GM18517 (cell line): ENCODE measurements around the gene SAC3D1.

Source experiments
- ATAC-seq: cut with Tn5 transposase; IDR thresholded peaks from one replicate; pipeline ENCODE4 v1.9.1; 2021; ENCODE audit warnings: mild to moderate bottlenecking, moderate library complexity; ENCODE audit not compliant: unreplicated experiment

The SAC3D1 gene

DNA sequence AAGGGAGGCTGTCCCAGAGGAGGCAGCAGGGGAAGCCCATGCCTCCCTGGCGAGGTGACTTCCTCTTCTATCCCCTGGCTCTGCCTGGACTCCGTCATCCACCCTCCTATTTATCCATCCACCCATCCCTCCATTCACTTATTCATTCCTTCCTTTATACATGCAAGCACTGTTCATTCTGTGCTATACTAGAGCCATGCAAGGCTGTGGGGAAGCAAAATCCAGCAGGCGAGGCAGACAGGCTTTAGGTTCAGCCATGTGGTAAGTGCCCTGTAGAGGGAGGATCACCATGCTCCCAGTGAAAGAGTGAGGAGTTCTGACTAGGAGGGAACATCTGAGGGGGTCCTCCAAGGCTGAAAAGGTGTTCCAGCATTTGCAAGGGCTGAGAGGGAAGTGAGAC is 18.5 kb downstream of the SAC3D1 start:
- no peak for ATAC-seq

DNA sequence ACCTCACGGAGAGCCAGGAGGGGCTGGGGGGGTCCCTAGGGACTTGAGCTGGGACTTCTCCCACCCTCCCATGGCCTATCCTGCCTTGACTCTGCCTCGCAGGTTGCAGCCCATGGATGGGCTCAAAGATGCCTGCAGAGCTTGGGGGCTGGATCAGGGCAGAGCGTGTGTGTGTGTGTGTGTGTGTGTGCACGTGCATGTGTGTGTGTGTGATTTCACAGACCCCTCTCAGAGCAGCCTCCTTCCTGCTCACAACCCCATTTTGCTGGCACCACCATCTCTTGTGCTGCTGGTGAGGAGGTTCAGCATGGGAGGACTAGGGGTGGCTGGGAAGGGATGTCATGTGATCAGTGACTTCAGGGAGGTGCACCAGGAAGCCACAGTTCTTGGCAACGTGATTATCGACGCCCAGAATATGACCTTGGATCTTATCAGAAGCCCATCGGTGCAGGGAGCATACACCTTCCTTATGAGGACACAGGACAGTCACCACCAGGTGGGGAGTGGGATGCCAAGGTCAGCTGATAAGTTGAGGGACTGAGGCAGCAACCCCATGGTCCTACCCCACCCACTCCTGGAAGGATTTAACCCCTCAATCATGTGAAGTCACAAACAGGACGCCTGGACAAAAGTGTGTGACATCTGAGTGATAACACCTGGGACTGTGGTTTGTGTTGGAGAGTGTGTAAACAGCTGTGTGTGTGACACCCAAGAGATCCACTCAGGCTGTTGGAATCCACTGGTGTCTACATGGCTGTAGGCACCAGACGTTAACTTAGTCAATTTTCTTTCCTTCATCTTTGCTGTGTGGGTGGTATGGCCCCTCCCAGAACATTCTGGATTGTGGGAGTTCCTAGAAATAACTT is 19.2 kb downstream of the SAC3D1 start:
- no peak for ATAC-seq

DNA sequence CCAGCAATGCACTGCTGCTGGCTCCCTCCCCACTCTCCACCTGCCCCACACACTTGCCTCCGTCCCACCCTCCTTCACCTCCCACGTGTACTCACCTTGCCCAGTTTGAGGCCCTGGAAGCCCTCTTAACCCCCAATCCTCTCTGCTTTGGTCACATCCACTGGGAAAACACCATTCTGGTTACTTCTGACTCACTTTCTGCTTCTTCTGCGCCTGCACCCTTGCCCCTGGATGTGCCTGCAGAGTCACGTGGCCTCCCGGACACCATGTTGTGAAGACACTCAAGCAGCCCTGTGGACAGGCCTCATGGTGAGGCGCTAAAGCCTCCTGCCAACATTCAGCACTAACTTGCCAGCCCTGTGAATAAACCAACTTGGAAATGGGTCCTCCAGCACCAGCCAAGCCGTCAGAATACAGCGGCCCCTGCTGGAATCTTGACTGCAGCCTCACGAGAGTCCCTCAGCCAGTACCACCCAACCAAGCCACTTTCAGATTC is 20.0 kb downstream of the SAC3D1 start:
- ATAC-seq, result no peak

DNA sequence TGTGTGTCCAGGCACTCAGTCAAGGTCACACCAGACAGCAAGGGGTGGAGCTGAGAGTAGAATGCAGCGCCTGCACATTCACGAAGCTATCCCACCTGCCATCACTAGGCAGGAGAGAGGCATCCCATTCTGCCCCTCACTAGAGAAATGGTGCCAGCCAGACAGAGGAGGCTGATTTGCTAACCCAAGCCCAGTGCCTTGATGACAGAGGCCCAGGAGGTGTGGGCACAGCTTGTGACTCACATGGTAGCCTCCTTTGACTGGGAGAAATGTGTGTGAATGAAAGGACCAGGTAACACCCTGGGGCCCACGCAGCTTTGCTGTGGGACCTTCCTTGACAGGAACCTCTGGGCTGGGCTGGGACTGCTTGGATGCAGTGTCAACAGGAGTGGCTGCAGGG is 22.5 kb downstream of the SAC3D1 start:
- ATAC-seq, result no peak

DNA sequence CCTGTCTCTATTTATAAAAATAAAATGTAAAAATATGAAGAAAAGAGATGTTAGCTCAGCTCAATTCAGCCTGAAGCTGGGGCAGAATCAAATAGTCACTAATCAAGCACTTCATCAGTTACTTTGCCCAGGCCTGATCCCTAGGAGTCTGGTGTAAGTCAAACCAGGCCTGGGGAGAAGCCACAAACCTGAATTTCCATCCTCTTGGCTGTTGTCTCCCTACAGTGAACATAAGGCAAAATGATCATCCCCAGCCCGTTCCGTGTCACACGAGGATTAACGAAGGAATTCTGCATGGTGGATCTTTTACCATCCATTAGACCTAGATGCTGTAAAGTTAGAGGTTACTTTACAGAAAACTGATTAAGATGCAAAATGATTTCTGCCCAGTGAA is 23.8 kb downstream of the SAC3D1 start:
- ATAC-seq, result no peak

DNA sequence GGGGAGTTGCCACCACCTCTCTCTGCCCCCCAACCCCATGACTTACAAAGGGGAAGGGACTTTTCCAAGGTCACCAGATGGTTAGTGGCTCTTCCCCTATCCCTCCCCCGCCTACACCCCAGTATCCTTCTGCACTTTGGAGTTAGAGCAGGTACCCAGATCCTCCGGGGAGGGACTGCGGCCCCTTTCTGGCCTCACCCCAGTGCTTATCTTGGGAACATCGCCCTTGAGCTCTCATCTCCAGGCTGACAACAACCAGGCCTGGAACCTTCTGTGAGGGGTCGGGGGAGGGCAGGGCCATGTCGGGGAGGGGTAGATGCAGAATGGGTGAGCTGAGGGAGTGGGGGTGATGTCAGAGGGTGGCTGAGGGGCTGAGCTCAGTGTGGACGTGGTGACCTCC is 24.8 kb downstream of the SAC3D1 start:
- no peak for ATAC-seq

DNA sequence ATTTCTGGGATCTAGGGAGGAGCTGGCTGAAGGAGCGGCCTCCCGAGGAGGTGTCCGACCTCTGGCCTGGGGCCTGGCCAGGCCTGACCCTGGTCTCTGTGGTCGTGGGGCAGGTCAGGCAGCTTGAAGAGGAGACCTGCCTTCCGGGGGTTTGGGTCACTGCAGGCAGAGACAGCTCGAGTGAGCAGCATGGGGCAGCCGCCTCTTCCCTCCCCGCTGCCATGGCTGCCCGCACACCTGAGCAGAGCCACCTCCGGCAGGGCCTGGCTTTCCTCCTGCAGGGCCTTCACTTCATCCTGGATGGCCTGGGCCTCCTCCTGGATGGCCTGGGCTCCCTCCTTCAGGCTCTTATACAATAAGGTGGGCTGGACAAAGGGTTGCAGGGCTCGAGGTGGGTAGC is 25.3 kb downstream of the SAC3D1 start:
- ATAC-seq, result no peak

DNA sequence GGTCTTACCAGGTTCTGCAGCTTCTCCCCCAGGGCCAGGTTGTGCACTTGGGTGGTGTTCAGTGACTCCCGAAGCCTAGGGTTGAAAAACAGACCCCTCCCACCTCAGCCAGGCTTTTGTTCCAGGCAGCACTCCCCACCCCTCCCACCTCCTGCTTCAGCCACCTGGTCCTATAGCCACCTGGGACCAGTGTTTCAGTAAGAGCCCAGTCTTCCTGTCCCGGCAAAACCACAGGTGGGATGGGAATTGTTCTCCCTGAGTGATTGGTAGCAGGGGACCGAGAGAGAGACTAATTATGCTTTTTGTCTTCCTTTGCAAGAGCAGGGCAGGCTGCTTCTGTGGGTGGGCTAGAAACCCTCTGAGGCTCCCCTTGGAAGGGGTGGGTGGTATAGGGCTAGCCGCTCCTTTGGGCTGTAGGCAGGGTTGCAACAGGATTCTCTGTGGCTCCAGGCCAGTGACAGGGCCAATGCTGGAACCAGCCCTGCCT is 25.8 kb downstream of the SAC3D1 start:
- ATAC-seq, result no peak

DNA sequence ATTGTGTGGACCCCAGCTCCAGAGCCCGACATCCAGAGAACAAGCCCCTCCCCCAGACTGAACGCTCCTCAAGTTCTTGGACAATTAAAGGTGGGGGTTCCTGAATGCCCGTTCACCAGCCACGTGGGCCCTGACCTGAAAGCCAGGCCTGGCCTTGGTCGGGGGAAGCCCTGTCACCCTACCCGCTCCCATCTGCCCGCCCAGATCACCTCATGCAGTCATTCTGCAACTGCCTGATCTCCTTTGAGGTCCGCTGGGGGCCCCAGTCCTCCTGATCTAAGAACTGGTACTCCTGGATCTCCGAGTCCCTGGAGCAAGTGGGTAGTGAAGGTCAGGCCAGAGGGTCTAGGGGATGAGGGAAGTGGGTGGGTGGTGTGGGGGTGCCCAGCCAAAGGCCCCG is 26.4 kb downstream of the SAC3D1 start:
- ATAC-seq, result no peak

DNA sequence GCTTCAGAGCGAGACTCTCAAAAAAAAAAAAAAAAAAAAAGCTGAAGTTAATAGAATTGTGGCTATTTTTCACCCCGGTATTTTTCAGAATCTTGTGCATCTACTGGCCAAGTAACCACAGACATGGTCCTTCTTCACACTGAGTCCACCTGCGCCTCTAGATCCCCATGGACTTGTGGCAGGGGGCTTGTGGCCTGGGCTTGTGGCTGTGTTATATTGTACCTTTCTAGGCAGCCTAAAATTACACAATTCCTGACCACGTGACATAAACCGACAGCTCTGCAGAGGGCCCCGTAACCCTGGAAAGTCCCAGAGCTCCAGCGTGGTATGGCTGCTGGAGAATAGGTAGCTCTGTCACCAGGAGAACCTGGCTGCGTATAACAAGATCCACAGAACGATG is 28.2 kb downstream of the SAC3D1 start:
- ATAC-seq, result no peak

DNA sequence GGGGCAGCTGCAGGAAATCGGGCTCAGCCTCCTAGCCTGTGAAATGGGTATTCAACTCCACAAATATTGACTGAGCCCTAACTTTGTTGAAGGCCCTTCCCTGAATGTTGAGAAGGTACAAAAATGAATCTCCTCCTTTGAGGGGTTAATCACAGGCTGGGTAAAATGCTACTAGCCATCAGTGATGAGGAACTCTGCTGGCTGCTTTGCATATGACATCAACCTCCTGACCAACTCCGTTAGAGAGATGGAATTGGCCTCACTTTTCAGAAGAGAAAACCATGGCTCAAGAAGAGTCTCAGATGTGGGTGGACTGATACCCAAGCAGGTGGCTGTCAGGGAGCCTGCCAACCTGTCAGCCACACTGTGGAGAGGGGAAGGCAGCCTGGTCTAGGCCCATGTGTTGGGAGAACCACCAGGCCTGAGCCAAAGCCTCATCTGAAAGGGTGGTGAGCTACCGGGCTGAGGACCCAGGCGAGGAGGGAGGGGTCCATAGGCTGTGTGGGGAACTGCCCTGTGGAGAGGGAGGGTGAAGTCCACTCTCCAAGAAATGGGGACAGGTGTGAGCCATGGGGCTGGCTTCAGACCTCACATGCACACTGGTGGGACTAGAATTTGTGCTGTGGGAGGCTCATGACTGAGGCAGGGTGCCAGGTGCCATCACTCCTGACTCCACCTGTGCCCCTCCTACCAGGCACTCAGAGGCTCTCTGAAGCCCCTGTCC is 31.1 kb downstream of the SAC3D1 start:
- no peak for ATAC-seq

DNA sequence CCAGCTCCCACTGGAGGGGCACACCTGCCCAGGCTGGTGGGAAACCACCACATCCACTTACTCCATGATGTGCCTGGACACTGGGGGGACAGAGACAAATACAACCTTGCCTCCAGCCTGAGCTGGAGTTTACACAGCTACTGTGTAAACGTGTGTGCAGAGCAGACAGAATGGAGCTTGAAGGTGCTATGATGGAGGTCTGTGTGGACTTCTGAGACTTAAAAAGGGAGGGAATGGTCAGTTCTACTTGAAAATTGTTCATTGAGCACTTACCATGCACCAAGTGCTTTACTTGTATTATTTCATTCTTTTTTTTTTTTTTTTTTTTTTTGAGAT is 31.6 kb downstream of the SAC3D1 start:
- no peak for ATAC-seq

DNA sequence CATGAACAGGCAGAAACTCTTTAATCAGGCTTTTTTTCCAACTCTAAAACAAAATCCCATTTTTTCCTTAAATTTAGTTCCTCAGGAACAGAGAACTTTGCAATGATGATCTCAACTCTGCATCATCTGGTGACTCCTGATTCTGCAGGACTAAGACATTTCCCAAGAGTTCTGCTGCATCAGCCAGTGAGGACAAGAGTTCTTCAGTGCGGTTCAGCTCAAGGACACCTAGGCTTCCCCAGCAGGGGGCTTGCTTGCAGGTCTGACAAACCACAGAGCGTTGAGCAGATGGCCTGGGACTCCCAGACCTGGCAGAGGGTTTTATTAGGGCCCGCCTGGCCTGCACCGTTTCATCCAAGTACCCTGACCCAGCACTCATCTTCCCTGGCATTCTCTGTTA is 36.4 kb downstream of the SAC3D1 start:
- no peak for ATAC-seq

DNA sequence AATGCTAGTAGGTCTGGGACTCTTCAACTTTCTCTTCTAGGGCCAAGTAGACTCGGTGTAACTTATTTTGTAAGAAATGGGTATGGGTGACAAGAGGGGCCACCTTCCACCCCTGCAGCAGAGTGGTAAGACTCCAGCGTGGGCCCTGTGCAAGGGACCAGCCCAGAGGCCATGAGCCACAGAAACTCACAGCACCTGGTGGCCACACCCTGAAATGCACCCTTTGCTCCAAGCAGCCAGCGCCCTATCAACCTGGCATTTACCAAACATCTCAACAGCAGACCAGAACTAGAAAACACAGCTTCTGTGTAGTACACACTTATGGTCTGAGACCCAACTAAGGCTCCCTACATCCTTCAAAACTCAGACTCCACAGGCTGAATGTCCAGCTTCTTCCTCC is 37.1 kb downstream of the SAC3D1 start:
- ATAC-seq, result no peak

DNA sequence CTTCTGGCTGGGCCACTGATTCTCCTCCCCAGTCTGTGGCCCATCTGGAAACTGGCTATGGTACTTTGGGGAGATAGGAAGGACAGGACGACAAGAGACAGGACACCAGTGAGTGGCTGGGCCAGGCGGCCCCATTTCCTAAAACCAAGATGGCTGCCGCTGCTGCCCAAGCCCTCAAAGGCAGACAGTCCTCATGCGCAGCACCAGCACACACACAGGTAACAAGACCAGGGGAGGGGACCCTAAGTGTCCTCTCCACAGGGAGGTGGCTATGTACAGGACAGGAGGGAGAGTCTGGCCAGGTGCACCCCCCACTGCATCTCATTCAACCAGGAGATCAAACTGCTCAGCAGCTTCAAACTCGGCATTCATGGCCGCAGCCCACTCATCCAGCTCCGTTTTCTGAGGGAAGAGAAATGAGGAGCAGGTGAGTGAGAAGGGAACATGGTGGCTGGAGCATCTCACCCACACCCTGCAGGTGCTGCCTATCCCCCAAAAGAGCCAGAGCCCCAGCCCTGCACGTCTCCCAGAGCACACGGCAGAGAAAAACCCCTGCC is 37.9 kb downstream of the SAC3D1 start:
- ATAC-seq, result no peak

DNA sequence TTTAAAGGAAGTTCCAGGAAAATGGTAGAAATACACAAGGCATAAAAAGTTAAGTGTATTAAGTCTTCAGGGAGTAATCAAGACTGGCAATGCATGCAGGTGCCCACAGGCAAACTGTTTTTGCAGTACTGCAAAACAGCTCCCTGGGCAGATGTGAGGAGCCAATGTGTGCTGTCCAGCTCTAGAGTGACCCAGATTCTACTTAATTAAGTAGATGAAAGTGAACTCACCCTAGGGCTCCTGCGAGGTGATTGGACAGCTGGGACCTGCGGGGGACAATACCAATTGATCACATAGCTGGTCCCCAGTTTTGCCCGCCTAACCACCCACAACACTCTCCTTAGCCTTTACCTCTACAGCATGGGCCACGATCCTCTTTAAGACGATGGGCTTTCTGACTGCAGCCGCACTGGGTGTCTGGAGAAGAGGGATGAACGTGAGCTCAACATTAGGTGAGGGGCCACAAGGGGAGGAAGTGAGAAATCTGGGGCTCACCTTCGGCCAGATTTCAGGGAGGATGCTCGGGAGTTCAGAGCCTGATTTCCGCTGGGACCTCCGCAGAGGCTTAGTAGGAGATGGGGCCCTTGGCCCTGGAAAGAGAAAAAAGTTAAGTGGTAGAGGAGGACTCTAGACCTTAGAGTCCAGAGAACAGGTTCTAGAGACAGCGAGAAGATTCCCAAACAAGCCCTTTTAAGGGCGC is 42.3 kb downstream of the SAC3D1 start:
- ATAC-seq, result peak; percentile 20

DNA sequence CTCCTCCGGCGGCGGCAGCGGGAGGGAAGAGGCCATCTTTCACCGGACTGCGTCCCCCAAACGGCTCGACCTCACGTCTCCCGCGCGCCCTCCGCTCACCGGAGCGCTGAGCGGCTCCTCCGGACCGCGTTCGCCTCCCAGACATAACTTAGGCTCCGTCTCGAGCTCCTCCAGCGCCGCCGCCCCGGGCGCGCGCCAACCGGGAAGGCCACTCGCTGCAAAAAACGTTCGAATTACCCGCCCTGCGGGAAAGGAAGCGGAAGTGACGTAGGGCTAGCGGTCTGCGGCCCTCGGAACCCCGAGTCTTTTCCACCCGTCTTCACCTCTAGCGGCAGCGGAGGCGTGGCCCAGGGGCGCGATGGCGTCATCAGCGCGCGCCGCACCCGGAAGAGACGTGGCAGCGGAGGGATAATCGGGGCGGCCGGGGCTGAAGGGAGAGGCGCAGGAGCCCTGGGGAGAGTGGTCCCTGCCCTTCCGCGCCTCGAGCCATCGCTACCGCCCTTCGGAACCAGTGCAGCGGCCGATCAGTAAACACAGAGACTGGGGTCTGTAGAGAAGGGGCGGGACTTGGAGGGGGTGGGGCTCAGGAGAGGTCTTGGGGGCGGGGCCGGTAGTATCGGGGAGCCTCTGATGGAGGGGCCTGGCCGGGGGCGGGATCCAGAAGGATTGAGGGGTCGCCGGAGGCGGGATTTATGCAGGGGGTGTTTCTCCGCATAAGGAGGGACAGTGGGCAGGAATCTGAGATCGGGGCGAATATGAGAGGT is 43.0 kb downstream of the SAC3D1 start, which contains the start of the genes CDCA5 and ZFPL1:
Gene CDCA5, minus strand, starts transcription at position 207 of the 764 bp plus-strand sequence. Its CDS starts 62 bp downstream, at position 145.
Gene ZFPL1, plus strand, starts transcription at position 389 of the 764 bp plus-strand sequence. CDS start 477 bp downstream, outside the sequence.
- peak; percentile 72 for ATAC-seq

DNA sequence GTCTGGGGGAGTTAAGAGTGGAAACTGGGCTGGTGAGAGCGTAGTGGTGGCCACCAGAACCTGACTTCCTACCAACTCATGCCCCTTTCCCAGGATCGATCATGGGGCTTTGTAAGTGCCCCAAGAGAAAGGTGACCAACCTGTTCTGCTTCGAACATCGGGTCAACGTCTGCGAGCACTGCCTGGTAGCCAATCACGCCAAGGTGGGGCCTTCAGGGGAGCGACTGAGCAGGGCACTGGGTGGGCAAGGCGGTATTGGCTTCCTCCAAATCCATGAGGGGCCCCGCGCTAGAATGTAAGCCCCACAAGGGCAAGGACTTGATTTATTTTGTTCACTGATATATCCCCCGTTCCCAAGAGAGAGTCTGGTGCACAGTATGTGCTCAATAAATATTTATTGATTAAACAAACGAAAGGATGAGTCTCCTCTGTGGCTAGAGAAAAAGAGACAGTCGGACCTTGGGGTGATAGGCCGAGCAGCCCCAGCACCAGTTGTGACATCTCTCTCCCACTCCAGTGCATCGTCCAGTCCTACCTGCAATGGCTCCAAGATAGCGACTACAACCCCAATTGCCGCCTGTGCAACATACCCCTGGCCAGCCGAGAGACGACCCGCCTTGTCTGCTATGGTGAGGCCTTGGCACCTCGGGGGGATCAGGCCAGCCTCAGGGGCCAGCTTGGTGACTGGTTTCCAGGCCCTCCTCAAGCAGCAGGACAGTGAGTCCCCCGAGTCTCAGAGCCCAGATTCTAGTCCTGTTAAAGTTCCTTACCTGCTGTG is 43.8 kb downstream of the SAC3D1 start:
- ATAC-seq, result peak; percentile 20

DNA sequence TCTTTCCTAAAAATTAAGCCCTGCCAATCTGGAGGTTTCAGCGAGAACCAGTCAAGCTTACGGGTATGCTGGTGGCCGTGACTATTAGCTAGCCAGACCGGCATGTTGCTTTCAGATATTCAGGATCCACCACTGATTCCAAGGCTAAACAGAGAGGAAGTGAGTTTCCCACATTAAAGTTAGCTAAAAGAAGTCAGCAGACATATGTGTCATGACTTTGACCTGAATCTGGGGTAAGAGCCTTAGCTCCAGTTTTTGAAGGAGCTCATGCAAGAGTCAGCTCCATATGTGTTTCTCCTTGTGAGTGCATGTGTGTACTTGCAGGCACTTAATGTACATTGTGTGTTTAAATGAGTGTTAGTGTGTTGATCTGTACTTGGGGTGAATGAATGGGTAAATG is 44.4 kb downstream of the SAC3D1 start:
- ATAC-seq, result no peak
